Testis (tissue), 2 donors: ENCODE measurements around the gene SIGLEC15.

ENCODE experiments used
- POLR2A ChIP-seq: fragments of 450-650 bp; IDR thresholded peaks from one replicate; pipeline ENCODE4 v1.6.1; 2017; ENCODE audit warnings: antibody characterized with exemption, mild to moderate bottlenecking, moderate library complexity
- TF ChIP-seq, protein P1 (sequence below), 3 experiments: fragments of 450-650 bp in 2 of 3; fragments of 200-600 bp in 1 of 3; sonication (generic) in 1 of 3; IDR thresholded peaks; one replicate each; pipeline ENCODE4 v1.5.1; 2016 to 2019; ENCODE audit warnings: antibody characterized with exemption in 3 of 3, mild to moderate bottlenecking in 2 of 3, moderate library complexity in 1 of 3

DNA sequence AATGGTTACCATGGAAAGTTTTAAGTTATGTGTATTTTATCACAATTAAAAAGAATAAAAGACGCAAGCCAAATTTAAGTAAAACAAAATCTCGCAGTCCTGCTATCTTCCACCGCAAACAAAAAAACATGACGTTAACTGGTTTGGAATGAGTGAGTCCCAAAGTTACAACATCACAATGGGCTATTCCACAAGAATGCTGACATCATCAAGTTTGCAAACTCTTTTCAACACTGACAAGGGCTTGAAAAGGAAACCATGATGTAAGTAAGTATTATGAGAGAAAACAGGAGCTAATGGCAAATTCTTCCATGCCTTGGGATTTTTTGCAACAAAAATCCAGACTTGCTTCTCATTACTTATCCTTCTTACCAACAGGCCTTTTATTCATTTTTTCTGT, 31.1 kb downstream of the SIGLEC15 start:
- no peak for TF ChIP-seq POLR2A
- TF ChIP-seq, protein P1, sequence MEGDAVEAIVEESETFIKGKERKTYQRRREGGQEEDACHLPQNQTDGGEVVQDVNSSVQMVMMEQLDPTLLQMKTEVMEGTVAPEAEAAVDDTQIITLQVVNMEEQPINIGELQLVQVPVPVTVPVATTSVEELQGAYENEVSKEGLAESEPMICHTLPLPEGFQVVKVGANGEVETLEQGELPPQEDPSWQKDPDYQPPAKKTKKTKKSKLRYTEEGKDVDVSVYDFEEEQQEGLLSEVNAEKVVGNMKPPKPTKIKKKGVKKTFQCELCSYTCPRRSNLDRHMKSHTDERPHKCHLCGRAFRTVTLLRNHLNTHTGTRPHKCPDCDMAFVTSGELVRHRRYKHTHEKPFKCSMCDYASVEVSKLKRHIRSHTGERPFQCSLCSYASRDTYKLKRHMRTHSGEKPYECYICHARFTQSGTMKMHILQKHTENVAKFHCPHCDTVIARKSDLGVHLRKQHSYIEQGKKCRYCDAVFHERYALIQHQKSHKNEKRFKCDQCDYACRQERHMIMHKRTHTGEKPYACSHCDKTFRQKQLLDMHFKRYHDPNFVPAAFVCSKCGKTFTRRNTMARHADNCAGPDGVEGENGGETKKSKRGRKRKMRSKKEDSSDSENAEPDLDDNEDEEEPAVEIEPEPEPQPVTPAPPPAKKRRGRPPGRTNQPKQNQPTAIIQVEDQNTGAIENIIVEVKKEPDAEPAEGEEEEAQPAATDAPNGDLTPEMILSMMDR (IDR thresholded peaks at IDR 0.05) = no peak
